HK-2 (cell line): ENCODE measurements around the gene GPC5.

Source experiments
- DNase-seq: peaks from one replicate; pipeline ENCODE4 v3.0.0-alpha.2; 2018; ENCODE audit not compliant: unreplicated experiment

The GPC5 gene

GRCh38 chr13:91454666-91455065, 56.2 kb downstream of the GPC5 start:
- no peak for DNase-seq

GRCh38 chr13:91456837-91457236, 58.4 kb downstream of the GPC5 start:
- no peak for DNase-seq

GRCh38 chr13:91459485-91459884, 61.1 kb downstream of the GPC5 start:
- DNase-seq, result no peak

- DNase-seq, result no peak
Observed at GRCh38 chr13:91464336-91464735, 65.9 kb downstream of the GPC5 start.

GRCh38 chr13:91467236-91467635, 68.8 kb downstream of the GPC5 start:
- DNase-seq, result no peak

GRCh38 chr13:91468301-91468700, 69.9 kb downstream of the GPC5 start:
- DNase-seq, result peak; percentile 6

GRCh38 chr13:91470084-91470621, 71.7 kb downstream of the GPC5 start:
- no peak for DNase-seq

GRCh38 chr13:91470681-91471080, 72.3 kb downstream of the GPC5 start:
- no peak for DNase-seq

GRCh38 chr13:91482427-91482826, 84.0 kb downstream of the GPC5 start:
- no peak for DNase-seq

GRCh38 chr13:91491980-91492379, 93.6 kb downstream of the GPC5 start:
- DNase-seq, result no peak

- DNase-seq, result no peak
Observed at GRCh38 chr13:91493442-91493841, 95.0 kb downstream of the GPC5 start.

GRCh38 chr13:91498298-91498697, 99.9 kb downstream of the GPC5 start:
- DNase-seq, result no peak

- no peak for DNase-seq
Observed at GRCh38 chr13:91504216-91504615, 105.8 kb downstream of the GPC5 start.

GRCh38 chr13:91506759-91507158, 108.3 kb downstream of the GPC5 start:
- DNase-seq, result no peak

GRCh38 chr13:91510058-91510457, 111.6 kb downstream of the GPC5 start:
- no peak for DNase-seq

GRCh38 chr13:91513790-91514189, 115.4 kb downstream of the GPC5 start:
- DNase-seq, result no peak

- DNase-seq, result no peak
Observed at GRCh38 chr13:91516799-91517198, 118.4 kb downstream of the GPC5 start.

- DNase-seq, result no peak
Observed at GRCh38 chr13:91520952-91521351, 122.5 kb downstream of the GPC5 start.

GRCh38 chr13:91523116-91523515, 124.7 kb downstream of the GPC5 start:
- no peak for DNase-seq

GRCh38 chr13:91526543-91527033, 128.2 kb downstream of the GPC5 start:
- no peak for DNase-seq

- no peak for DNase-seq
Observed at GRCh38 chr13:91529739-91530482, 131.5 kb downstream of the GPC5 start.

GRCh38 chr13:91531646-91532045, 133.2 kb downstream of the GPC5 start:
- DNase-seq, result no peak

GRCh38 chr13:91533354-91533753, 134.9 kb downstream of the GPC5 start:
- no peak for DNase-seq

- no peak for DNase-seq
Observed at GRCh38 chr13:91534996-91535395, 136.6 kb downstream of the GPC5 start.
